K562 (cell line): ENCODE results near the gene NACAD.
"Not testable (repeated sequence)": the region's sequence is repeated elsewhere in the genome, so short reads cannot be mapped to it uniquely, and the experiment has no call there.

Source experiments
- ATF2 ChIP-seq: sonication (generic); formaldehyde crosslinking; IDR thresholded peaks from 2 replicates; pipeline ENCODE4 v1.8.1; 2022; ENCODE audit warnings: missing genetic modification reagents
- CTCF ChIP-seq, 3 experiments: IDR thresholded peaks in 2 of 3; conservative IDR thresholded peaks in 1 of 3; 2 replicates each; pipeline ENCODE4 v1.5.1; 2011 to 2012; ENCODE audit warnings: low read length in 3 of 3, mild to moderate bottlenecking in 3 of 3, control low read depth in 2 of 3, improper control_type of control experiment in 1 of 3, inconsistent platforms in 1 of 3, low read depth in 1 of 3, mixed read lengths in 1 of 3, moderate library complexity in 1 of 3; ENCODE audit not compliant: insufficient read depth in 2 of 3
- JUND ChIP-seq, 2 experiments: IDR thresholded peaks; 2 replicates in 1 of 2; 3 replicates in 1 of 2; pipeline ENCODE4 v1.6.1; 2011; ENCODE audit warnings: borderline replicate concordance in 2 of 2, low read depth in 2 of 2, low read length in 2 of 2, improper control_type of control experiment in 1 of 2, missing biosample characterization in 1 of 2, missing genetic modification characterization in 1 of 2, missing genetic modification reagents in 1 of 2
- MLLT1 ChIP-seq, 2 experiments: fragments of 450-650 bp; IDR thresholded peaks; 2 replicates each; pipeline ENCODE4 v1.6.1; 2016
- POLR2AphosphoS5 ChIP-seq: IDR thresholded peaks from 2 replicates; pipeline ENCODE4 v1.6.1; 2011; ENCODE audit warnings: mild to moderate bottlenecking, low read depth, low read length, moderate library complexity; ENCODE audit not compliant: control insufficient read depth, insufficient read depth
- RAD21 ChIP-seq, 2 experiments: fragments of 250-450 bp in 1 of 2; fragments of 450-650 bp in 1 of 2; sonication (Bioruptor Pico) in 1 of 2; formaldehyde crosslinking in 1 of 2; IDR thresholded peaks in 1 of 2; conservative IDR thresholded peaks in 1 of 2; 2 replicates each; pipeline versions ENCODE4 v1.4.0 to v1.8.0; 2020 to 2022; ENCODE audit warnings: mild to moderate bottlenecking in 2 of 2, moderate library complexity in 1 of 2
- USF1 ChIP-seq: sonication (generic); formaldehyde crosslinking; IDR thresholded peaks from 2 replicates; pipeline ENCODE4 v1.9.0; 2022; ENCODE audit warnings: mild to moderate bottlenecking, missing genetic modification reagents
- ZNF239 ChIP-seq: fragments of 250-450 bp; sonication (Bioruptor Pico); IDR thresholded peaks from 2 replicates; pipeline ENCODE4 v1.4.0; 2020; ENCODE audit warnings: mild to moderate bottlenecking

GRCh38 chr7:45034710-45035109 lies 54.1 kb downstream of the NACAD start:
- TF ChIP-seq JUND (IDR thresholded peaks at IDR 0.05; ENCODE audit: borderline replicate concordance, low read depth, low read length); JUND (tag; IDR thresholded peaks at IDR 0.05; ENCODE audit: borderline replicate concordance, low read depth, low read length); CTCF (IDR thresholded peaks at IDR 0.05 in 2 of 3, conservative IDR thresholded peaks at IDR 0.05 in 1 of 3; ENCODE audit: insufficient read depth in 2 of 3, low read depth in 1 of 3, low read length in 3 of 3); POLR2AphosphoS5; MLLT1 (IDR thresholded peaks at IDR 0.05); ATF2 (CRISPR knock-in tag); USF1 (CRISPR knock-in tag); RAD21 (CRISPR knock-in tag; conservative IDR thresholded peaks at IDR 0.05 in 1 of 2, IDR thresholded peaks at IDR 0.05 in 1 of 2); ZNF239 (CRISPR knock-in tag): not testable (repeated sequence)
